SK-N-SH (cell line): ENCODE data around the gene ME1. TPM values are rescaled to one million over a fixed set of nuclear protein-coding genes. Genes with fewer than 3 reads are reported as not detected.
"Not testable (repeated sequence)": the region's sequence is repeated elsewhere in the genome, so short reads cannot be mapped to it uniquely, and the experiment has no call there.

Source experiments
- CTCF ChIA-PET: fragments of 300-600, 350-600 bp; formaldehyde crosslinking; extraction: SDS; loops from one replicate; lab custom pipeline; 2021; lab: Yijun Ruan, JAX
- POLR2A ChIA-PET: fragments of 350-600 bp; sonication (Branson Sonifier 250); formaldehyde crosslinking; extraction: SDS; loops from one replicate; lab custom pipeline; 2020; ENCODE audit warnings: antibody characterized with exemption, inconsistent platforms; lab: Yijun Ruan, JAX
- DNase-seq: peaks from one replicate; pipeline ENCODE4 v3.0.0; 2012
- H2AFZ ChIP-seq: fragments of 200-600 bp; sonication (generic); 2 replicates; pipeline ENCODE4 v1.8.1; 2016; ENCODE audit warnings: antibody characterized with exemption, mild to moderate bottlenecking, low read depth
- H3F3A ChIP-seq: fragments of 200-600 bp; sonication (generic); replicated peaks from 2 replicates; pipeline ENCODE3; 2016; ENCODE audit warnings: antibody characterized with exemption, mild to moderate bottlenecking; ENCODE audit not compliant: insufficient read depth
- H3K27ac ChIP-seq, 2 experiments: fragments of 200-500 bp in 1 of 2; fragments of 200-600 bp in 1 of 2; sonication (Bioruptor generic) in 1 of 2; sonication (generic), shearing (Covaris generic) in 1 of 2; 2 replicates each; pipeline versions ENCODE4 v1.5.1 to v1.6.1; 2014 to 2016; ENCODE audit warnings: low read depth in 2 of 2, inconsistent platforms in 1 of 2, low read length in 1 of 2, mild to moderate bottlenecking in 1 of 2, mixed read lengths in 1 of 2
- H3K27me3 ChIP-seq: fragments of 200-600 bp; sonication (generic), shearing (Covaris generic); 2 replicates; pipeline ENCODE4 v1.6.1; 2016; ENCODE audit warnings: mixed run types; ENCODE audit not compliant: insufficient read depth
- H3K36me3 ChIP-seq, 2 experiments: fragments of 200-500 bp in 1 of 2; fragments of 200-600 bp in 1 of 2; sonication (Bioruptor generic) in 1 of 2; sonication (generic) in 1 of 2; replicated peaks in 1 of 2; 2 replicates each; pipeline versions ENCODE3 to v1.5.1; 2014 to 2016; ENCODE audit warnings: low read length in 1 of 2, mild to moderate bottlenecking in 1 of 2; ENCODE audit not compliant: insufficient read depth in 2 of 2, control insufficient read depth in 1 of 2
- H3K4me1 ChIP-seq, 2 experiments: fragments of 200-500 bp in 1 of 2; fragments of 200-600 bp in 1 of 2; sonication (Bioruptor generic) in 1 of 2; sonication (generic), shearing (Covaris generic) in 1 of 2; 2 replicates each; pipeline versions ENCODE4 v1.5.1 to v1.6.1; 2014 to 2016; ENCODE audit warnings: low read depth in 1 of 2, low read length in 1 of 2, mixed run types in 1 of 2; ENCODE audit not compliant: insufficient read depth in 2 of 2, control insufficient read depth in 1 of 2
- H3K4me2 ChIP-seq: fragments of 200-600 bp; sonication (generic), shearing (Covaris generic); 2 replicates; pipeline ENCODE4 v1.6.1; 2017; ENCODE audit warnings: mixed run types
- H3K4me3 ChIP-seq, 2 experiments: fragments of 200-500 bp in 1 of 2; fragments of 200-600 bp in 1 of 2; sonication (Bioruptor generic) in 1 of 2; sonication (generic), shearing (Covaris generic) in 1 of 2; 2 replicates each; pipeline versions ENCODE4 v1.5.1 to v1.8.1; 2014 to 2016; ENCODE audit warnings: low read depth in 2 of 2, inconsistent platforms in 1 of 2, low read length in 1 of 2, mild to moderate bottlenecking in 1 of 2, mixed read lengths in 1 of 2, moderate library complexity in 1 of 2
- H3K79me2 ChIP-seq: fragments of 200-600 bp; sonication (generic); 2 replicates; pipeline ENCODE4 v1.8.1; 2017; ENCODE audit warnings: mild to moderate bottlenecking; ENCODE audit not compliant: insufficient read depth
- H3K9ac ChIP-seq: fragments of 200-600 bp; sonication (generic); 2 replicates; pipeline ENCODE4 v1.6.1; 2017; ENCODE audit warnings: mixed run types
- H3K9me2 ChIP-seq: fragments of 200-600 bp; sonication (generic); 2 replicates; pipeline ENCODE4 v1.6.1; 2017; ENCODE audit warnings: mixed run types
- H3K9me3 ChIP-seq: fragments of 200-600 bp; sonication (generic); 2 replicates; pipeline ENCODE4 v1.6.1; 2017; ENCODE audit warnings: mixed run types, mild to moderate bottlenecking, moderate library complexity
- H4K20me1 ChIP-seq: fragments of 200-600 bp; sonication (generic); 2 replicates; pipeline ENCODE4 v1.6.1; 2017; ENCODE audit warnings: mild to moderate bottlenecking, mixed run types; ENCODE audit not compliant: insufficient read depth
- CHD2 ChIP-seq: fragments of 150-350 bp; IDR thresholded peaks from 2 replicates; pipeline ENCODE4 v1.6.1; 2018; ENCODE audit warnings: low read length; ENCODE audit not compliant: partially characterized antibody
- EP300 ChIP-seq, 2 experiments: IDR thresholded peaks; 2 replicates each; pipeline versions ENCODE4 v1.4.0 to v1.6.1; 2012; ENCODE audit warnings: borderline replicate concordance in 1 of 2, low read depth in 1 of 2, low read length in 1 of 2
- FOXJ3 ChIP-seq: sonication (generic); formaldehyde crosslinking; IDR thresholded peaks from 2 replicates; pipeline ENCODE4 v1.5.1; 2020; ENCODE audit warnings: mild to moderate bottlenecking, missing genetic modification reagents
- FOXM1 ChIP-seq: IDR thresholded peaks from 2 replicates; pipeline ENCODE4 v1.4.0; 2012; ENCODE audit warnings: low read depth, mild to moderate bottlenecking
- GABPA ChIP-seq: IDR thresholded peaks from 2 replicates; pipeline ENCODE4 v1.4.0; 2012; ENCODE audit warnings: low read depth, mild to moderate bottlenecking
- GATA2 ChIP-seq: sonication (generic); formaldehyde crosslinking; IDR thresholded peaks from 2 replicates; pipeline ENCODE4 v1.5.0; 2020; ENCODE audit warnings: mild to moderate bottlenecking, missing genetic modification reagents
- JUND ChIP-seq: IDR thresholded peaks from 2 replicates; pipeline ENCODE4 v1.4.0; 2012
- MEF2A ChIP-seq: IDR thresholded peaks from 2 replicates; pipeline ENCODE4 v1.4.0; 2012; ENCODE audit warnings: low read depth, borderline replicate concordance
- RCOR1 ChIP-seq: fragments of 150-350 bp; IDR thresholded peaks from 2 replicates; pipeline ENCODE4 v1.6.1; 2017; ENCODE audit warnings: antibody characterized with exemption, low read length
- RFX5 ChIP-seq: IDR thresholded peaks from 2 replicates; pipeline ENCODE4 v1.6.1; 2012; ENCODE audit warnings: mild to moderate bottlenecking, improper control_type of control experiment, low read length
- SIN3A ChIP-seq: IDR thresholded peaks from 2 replicates; pipeline ENCODE4 v1.6.1; 2012; ENCODE audit warnings: low read depth, mild to moderate bottlenecking, low read length, moderate library complexity, borderline replicate concordance
- SMC3 ChIP-seq: IDR thresholded peaks from 2 replicates; pipeline ENCODE4 v1.6.1; 2012; ENCODE audit warnings: low read depth, low read length, improper control_type of control experiment
- TAF1 ChIP-seq: IDR thresholded peaks from 2 replicates; pipeline ENCODE4 v1.6.1; 2012; ENCODE audit warnings: low read depth, mild to moderate bottlenecking, low read length, moderate library complexity, borderline replicate concordance
- TCF12 ChIP-seq: IDR thresholded peaks from 2 replicates; pipeline ENCODE4 v1.4.0; 2012
- WGBS: methylation state at CpG from one replicate; pipeline ENCODE4 v1.1.6; 2017; ENCODE audit warnings: low lambda C conversion rate; 5-methylcytosine and 5-hydroxymethylcytosine counted together
- polyA plus RNA-seq, 3 experiments: library from polyadenylated mRNA; depleted of rRNA; stranded (reverse); fragments of >200 nt; gene quantifications; 2 replicates each; pipeline ENCODE4 v1.2.3, GENCODE V29; 2012
- TF ChIP-seq, protein P1 (sequence below): IDR thresholded peaks from 2 replicates; pipeline ENCODE4 v1.6.1; 2012; ENCODE audit warnings: mild to moderate bottlenecking, low read depth, low read length, moderate library complexity
- TF ChIP-seq, protein P2 (sequence below): IDR thresholded peaks from 2 replicates; pipeline ENCODE4 v1.4.0; 2012; ENCODE audit warnings: low read depth, borderline replicate concordance
- TF ChIP-seq, protein P3 (sequence below): IDR thresholded peaks from 2 replicates; pipeline ENCODE4 v1.4.0; 2012; ENCODE audit warnings: low read depth

ME1 gene
- polyA plus RNA-seq, 1 of the 3 experiments (the other 2 are of a cell fraction) = 4.9 TPM

DNA sequence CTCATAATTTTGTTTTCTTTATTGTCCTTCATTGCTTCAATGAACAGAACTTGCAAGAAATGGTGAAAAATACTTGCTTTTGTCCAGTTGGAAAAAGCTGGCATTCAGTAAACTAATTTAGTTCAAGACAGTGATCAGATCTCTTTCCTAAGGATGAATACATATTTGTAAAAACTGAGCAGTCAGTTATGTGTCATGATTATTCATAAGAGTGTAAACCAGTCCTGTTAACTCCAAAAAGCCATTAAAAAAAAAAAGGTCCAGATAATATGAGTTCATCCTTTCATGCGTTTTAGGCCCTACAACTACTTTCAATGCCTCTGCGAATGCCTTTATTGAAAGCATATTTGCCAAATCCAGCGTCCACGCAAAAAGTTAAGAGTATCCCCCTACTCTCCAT is 238.4 kb downstream of the ME1 start:
- CTCF ChIA-PET = interaction anchor here (7.7 kb wide), 1 partner anchor 125 kb away, joined by 69 read pairs; the partner anchor contains the start of genes DOP1A and UBE3D

DNA sequence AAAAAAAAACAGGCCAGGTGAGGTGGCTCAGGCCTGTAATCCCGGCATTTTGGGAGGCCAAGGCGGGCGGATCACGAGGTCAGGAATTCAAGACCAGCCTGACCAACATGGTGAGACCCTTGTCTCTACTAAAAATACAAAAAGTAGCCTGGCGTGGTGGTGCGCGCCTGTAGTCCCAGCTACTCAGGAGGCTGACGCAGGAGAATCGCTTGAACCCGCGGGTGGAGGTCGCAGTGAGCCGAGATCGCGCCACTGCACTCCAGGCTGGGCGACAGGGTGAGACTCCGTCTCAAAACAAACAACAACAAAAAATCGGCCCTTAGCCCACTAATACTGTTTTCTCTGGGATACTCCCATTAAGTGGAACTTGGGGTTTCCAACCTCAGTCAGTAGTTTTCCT is 238.9 kb downstream of the ME1 start:
- POLR2A ChIA-PET, H2AFZ ChIP-seq, H3K9me3 ChIP-seq, H3F3A ChIP-seq, H3K9me2 ChIP-seq, H3K27me3 ChIP-seq, DNase-seq, H3K4me1 ChIP-seq: not testable (repeated sequence)
- H3K4me3 ChIP-seq = peak overlapping the region; percentile 90 to 95
- peak overlapping the region; percentile 90 for H3K4me2 ChIP-seq
- WGBS = 83% methylated on average over 18 of the region's 18 CpGs
- peaks cover 24% of the 10 kb centered on the region for H4K20me1 ChIP-seq
- H3K9ac ChIP-seq = peak overlapping the region; percentile 90
- H3K79me2 ChIP-seq = peaks cover 65% of the 10 kb centered on the region
- CTCF ChIA-PET = interaction anchor here (7.7 kb wide), 1 partner anchor 125 kb away, joined by 69 read pairs; the partner anchor contains the start of genes DOP1A and UBE3D
- peaks cover 53 to 57% of the 10 kb centered on the region in 2 experiments for H3K36me3 ChIP-seq
- peak overlapping the region in 1 of 2 experiments; percentile 82; a peak in 2 of 4 replicates for H3K27ac ChIP-seq

More for the DNA sequence above, 238.4 kb downstream of the ME1 start:
- no peak for TF ChIP-seq FOXJ3 (CRISPR knock-in tag)
- no peak for TF ChIP-seq GATA2 (CRISPR knock-in tag)
- TF ChIP-seq, protein P1, sequence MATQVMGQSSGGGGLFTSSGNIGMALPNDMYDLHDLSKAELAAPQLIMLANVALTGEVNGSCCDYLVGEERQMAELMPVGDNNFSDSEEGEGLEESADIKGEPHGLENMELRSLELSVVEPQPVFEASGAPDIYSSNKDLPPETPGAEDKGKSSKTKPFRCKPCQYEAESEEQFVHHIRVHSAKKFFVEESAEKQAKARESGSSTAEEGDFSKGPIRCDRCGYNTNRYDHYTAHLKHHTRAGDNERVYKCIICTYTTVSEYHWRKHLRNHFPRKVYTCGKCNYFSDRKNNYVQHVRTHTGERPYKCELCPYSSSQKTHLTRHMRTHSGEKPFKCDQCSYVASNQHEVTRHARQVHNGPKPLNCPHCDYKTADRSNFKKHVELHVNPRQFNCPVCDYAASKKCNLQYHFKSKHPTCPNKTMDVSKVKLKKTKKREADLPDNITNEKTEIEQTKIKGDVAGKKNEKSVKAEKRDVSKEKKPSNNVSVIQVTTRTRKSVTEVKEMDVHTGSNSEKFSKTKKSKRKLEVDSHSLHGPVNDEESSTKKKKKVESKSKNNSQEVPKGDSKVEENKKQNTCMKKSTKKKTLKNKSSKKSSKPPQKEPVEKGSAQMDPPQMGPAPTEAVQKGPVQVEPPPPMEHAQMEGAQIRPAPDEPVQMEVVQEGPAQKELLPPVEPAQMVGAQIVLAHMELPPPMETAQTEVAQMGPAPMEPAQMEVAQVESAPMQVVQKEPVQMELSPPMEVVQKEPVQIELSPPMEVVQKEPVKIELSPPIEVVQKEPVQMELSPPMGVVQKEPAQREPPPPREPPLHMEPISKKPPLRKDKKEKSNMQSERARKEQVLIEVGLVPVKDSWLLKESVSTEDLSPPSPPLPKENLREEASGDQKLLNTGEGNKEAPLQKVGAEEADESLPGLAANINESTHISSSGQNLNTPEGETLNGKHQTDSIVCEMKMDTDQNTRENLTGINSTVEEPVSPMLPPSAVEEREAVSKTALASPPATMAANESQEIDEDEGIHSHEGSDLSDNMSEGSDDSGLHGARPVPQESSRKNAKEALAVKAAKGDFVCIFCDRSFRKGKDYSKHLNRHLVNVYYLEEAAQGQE = no peak
- no peak for TF ChIP-seq RCOR1
- TF ChIP-seq FOXM1 = no peak
- TF ChIP-seq JUND = no peak
- no peak for TF ChIP-seq GABPA
- TF ChIP-seq, protein P2, sequence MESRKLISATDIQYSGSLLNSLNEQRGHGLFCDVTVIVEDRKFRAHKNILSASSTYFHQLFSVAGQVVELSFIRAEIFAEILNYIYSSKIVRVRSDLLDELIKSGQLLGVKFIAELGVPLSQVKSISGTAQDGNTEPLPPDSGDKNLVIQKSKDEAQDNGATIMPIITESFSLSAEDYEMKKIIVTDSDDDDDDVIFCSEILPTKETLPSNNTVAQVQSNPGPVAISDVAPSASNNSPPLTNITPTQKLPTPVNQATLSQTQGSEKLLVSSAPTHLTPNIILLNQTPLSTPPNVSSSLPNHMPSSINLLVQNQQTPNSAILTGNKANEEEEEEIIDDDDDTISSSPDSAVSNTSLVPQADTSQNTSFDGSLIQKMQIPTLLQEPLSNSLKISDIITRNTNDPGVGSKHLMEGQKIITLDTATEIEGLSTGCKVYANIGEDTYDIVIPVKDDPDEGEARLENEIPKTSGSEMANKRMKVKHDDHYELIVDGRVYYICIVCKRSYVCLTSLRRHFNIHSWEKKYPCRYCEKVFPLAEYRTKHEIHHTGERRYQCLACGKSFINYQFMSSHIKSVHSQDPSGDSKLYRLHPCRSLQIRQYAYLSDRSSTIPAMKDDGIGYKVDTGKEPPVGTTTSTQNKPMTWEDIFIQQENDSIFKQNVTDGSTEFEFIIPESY = no peak
- TF ChIP-seq, protein P3, sequence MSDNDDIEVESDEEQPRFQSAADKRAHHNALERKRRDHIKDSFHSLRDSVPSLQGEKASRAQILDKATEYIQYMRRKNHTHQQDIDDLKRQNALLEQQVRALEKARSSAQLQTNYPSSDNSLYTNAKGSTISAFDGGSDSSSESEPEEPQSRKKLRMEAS = no peak
- no peak for TF ChIP-seq MEF2A
- no peak for TF ChIP-seq SMC3
- TF ChIP-seq SIN3A = no peak
- no peak for TF ChIP-seq TCF12
- no peak for TF ChIP-seq RFX5
- TF ChIP-seq EP300 (IDR thresholded peaks at IDR 0.05; ENCODE audit: borderline replicate concordance in 1 of 2, low read depth in 1 of 2, low read length in 1 of 2) = no peak
- no peak for TF ChIP-seq TAF1
- no peak for TF ChIP-seq CHD2
- Histone ChIP-seq H3K9ac (peak overlapping the region; percentile 90), H3K27ac (peak overlapping the region; percentile 82 to 85; a peak in 3 of 4 replicates), H3K4me3 (peak overlapping the region; percentile 90 to 95), H3K36me3 (peaks cover 53 to 55% of the 10 kb centered on the region in 2 experiments), H3K9me2 (no peaks in the 10 kb centered on the region), H3K4me1 (peaks cover 5 to 8% of the 10 kb centered on the region in 2 experiments; a peak in 3 of 4 replicates), H2AFZ (peak overlapping the region; percentile 89), H3K9me3 (no peaks in the 10 kb centered on the region), H3K79me2 (peaks cover 61% of the 10 kb centered on the region), H3K27me3 (no peaks in the 10 kb centered on the region), H3K4me2 (peak overlapping the region; percentile 90), H4K20me1 (peaks cover 24% of the 10 kb centered on the region), H3F3A (peaks cover 4% of the 10 kb centered on the region)
- 1% methylated on average over 4 of the region's 4 CpGs for WGBS
- DNase-seq = no peak
- POLR2A ChIA-PET = no interaction called here
